NCI-H446 treated with DMSO at 0.1 percent for 48 hours (cell line): ENCODE data around the gene OVCA2.

Experiments used
- DNase-seq: peaks from one replicate; lab custom pipeline; 2025; lab: John Stamatoyannopoulos, UW

OVCA2 gene

DNA sequence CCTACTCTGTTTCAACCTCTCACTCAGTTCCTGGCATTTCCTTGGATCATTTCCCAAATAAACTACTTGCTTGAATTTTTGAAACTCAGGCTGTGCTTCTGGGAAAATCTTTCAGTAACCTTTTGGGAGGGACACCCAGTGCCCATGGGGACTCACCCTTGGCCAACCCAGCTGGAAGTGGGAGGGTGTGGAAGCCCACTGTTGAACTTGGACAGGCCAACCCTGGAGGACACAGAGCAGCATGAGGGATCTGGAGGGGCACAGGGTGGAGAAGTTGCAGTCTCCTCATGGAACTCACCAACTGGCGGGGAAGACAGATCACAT, 27.9 kb upstream of the OVCA2 start:
- DNase-seq, result no peak

DNA sequence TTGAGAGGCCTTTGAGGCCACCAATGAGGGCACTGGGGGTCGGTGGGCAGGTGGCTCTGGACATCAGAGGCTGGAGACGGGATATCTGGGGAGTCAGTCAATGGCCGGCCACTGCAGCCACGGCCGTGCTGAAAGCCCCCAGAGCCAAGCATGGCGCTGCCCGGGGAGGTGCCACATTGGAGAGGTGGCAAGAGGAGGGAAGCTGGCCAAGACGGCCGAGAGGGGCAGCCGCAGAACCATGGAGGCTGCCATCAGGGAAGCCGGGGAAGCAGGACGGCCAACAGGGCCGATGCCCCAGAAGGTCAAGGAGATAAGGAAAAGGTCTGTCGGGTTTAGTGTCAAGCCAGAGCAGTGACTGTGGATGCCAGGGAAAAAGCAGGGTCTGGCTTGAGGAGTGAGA, 26.5 kb upstream of the OVCA2 start:
- no peak for DNase-seq

DNA sequence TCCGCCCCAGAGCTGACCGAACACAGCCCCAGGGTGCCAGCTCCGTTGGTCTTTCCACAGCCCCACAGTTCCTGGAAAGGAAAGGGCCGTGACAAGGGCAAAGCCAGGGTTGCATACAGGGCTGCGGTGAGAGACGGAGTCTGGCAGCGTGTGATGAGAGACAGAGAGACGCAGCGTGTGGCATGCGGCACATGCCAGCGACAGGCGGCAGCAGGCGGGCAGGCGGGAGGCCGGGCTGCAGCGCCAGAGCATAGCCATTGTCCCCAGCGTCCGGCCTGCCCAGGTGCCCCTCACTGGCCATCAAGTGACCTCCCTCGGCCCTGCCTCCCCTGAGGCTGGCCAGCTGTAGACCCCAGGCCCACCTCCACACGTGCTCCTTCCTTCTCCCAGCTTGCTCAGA, 25.3 kb upstream of the OVCA2 start:
- DNase-seq, result no peak

DNA sequence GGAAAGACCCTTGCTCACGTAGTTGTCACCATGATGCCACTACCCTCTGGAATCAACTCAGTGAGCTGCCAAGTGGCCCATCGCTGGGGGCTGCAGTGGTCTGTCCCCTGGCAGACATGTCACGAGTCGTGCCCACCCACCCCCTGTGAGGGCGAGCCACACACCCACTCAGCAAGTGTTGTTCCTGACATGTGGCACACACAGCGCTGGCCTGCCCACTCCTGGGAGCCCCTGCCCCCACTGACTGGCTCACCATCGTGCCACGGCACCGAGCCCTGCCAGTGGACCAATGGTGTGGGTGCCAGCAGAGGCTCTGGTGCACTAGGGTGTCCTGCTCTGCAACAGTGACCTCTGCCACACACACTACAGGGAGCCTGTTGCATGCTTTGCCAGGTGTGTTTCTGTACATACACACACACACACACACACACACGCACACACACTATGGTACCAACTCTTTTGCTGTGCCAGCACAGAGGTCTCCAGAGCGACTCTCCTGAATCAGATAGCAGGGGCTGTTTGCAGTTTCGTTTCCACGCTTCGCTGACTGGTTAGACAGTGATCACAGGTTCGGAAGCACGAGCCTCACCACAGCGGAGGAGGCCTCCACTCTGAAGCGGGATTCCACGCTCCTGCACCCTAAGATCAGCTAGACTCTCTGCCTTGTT, 24.4 kb upstream of the OVCA2 start:
- DNase-seq, result no peak

DNA sequence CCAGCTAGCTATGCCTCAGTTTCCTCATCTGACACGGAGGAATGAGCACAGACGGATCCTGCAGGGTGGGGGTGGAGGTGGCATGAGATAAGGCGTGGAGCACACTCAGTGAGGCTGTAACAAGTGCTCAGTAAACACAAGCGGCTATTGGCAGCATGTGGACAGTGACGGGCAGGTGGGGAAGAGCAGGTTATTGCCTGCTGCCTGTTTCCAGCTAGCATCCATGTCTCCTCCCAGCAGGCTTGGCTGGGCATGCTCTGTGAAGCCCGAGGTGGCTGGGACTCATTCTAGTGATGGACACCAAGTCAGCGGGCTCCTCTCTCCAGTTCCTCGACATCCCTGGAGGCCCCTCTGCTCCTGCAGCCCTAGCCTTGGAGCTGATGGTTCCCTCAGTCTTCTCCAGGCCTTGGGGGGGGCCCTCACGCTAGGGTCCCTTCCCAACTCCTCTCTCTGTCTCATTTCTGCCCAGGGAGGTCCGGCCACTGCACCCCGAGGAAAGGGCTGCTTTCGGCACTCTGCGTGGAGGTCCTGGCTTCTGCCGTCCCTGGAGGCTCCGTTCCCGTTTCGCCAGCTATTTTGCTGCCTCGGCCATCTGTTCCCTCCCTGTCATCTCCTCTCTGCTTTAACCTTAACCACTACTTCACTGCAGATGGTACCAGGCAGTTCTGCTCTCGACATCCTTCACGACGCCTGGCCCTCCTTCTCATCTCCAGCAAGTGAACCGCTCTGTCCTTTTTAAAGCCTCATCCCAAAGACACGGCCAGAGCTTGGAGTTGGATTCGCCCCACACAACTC, 22.9 kb upstream of the OVCA2 start:
- DNase-seq, result no peak

DNA sequence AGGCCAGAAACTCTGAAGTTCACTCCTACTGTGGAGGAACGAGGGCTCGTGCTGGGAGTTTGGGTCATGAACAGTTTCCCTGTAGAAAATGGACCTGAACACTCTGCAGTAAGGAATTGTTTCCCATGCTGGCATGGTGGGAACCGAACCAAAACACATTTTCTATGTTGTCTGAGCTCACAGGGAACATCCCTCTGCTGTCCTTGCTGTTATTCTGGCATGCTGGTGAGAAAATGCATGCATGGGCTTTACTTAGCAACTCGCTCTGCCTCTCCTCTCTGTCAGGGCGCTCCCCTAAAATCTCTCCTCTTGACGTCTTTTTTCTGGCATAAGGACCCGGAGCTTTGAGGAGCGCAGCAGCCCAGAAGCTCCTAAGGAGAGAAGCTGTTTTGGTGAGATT, 22.1 kb upstream of the OVCA2 start:
- no peak for DNase-seq

DNA sequence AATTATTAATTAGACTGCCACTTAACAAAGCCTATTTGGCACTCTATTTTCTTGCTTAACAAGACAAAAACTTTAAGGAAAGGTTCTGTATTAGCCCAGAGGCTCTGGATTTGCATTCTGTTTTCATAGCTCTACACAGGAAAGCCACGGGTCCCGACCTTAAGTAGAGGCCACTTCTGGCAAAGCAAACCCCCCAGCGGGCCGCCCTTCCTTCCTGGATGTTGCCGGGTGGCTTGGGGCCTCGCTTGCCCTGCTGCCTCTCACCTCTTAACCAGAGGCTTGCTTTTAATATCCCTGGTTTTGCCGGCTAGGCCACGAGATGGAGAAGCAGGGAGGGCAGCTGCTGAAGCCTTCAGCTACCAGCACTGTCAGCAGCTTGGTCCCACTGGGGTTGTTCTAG, 21.1 kb upstream of the OVCA2 start:
- DNase-seq, result no peak

DNA sequence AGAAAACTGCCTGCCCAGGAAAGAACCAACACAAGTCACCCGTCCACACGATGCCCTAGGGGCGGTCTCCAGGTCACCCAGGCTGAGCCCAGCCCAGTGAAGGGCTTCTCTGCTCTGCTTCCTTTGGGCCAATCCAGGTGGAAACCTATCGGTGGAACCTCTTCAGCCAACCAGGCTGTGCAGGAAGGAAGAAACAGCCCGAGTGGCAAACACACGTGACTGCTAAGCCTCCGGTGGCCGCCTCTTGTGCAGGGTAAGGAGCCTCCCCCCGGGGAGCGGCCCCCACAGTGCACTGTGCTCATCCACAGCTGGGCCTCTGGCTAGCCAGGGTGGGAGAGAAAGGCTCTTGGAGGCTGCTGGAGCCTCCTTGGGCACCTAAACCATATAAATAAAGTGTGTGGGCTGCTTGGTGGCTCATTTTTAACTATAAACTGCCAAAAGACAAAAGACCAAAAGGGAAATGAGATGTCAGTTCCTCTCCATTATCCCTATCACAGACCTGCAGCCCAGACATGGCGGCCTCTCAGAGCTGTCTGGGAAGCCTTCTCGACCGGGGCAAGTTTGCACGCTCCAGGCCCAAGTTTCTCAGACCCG, 19.1 kb upstream of the OVCA2 start:
- no peak for DNase-seq

DNA sequence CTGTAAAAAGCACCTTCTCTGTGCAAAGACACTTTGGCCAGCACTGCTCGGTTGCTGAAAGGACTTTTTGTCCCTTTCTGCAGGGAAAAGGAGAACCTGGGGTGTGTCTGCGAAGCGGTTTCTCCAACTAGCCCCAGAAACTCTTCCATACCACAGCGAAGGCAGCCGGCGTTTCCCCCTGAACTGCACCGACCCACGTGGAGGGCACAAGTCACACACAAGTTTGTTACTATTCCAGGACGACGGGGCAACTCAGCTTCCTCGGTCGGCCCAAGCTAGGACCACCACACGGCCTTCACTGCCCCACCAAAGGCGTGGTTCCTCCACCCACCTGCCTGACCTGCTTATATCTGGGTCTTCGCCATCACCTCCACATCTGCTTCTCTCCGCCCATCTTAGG, 18.6 kb upstream of the OVCA2 start:
- DNase-seq, result no peak

DNA sequence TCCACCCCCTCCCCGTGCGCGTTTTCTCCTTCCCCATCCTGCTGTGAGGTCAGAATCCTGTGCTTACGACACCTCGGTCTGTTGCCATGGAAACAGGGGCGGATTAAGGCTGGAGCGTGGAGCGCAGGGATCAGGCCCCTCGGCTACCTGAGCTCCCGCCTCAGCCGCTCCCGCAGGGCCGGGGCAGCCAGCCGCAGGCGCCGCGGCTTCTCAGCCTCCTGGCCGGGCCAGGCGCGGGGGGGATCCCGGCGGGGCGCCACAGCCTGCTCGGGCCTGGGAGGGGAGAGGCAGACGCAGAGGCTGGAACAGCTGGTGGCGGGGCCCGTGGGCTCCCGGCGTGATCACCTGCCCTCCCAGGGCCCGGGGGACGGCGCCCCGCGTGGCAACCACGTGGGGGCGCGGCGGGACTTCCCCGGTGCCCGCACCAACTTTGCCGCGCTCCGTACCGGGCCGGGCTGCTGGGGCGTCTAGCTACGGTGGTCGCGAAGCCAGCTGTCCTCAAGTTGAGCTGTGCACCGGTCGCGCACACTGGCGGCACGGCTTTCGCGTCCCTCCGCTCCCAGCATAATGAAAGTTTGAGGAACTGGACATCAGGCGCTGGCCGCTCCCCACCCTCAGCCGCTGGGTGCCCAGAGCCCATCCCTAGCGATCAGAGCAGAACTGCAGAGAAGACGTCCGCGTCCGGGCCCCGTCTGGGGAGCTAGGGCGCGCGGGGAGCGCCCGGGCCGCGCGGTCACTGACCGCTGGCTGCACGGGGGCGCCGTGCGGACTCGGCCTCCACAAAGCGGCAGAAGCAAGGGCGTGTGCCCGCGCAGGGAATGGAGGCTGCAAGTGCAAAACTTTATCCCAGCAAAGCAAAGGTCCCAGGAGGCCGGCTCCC, 17.9 kb upstream of the OVCA2 start:
- no peak for DNase-seq

DNA sequence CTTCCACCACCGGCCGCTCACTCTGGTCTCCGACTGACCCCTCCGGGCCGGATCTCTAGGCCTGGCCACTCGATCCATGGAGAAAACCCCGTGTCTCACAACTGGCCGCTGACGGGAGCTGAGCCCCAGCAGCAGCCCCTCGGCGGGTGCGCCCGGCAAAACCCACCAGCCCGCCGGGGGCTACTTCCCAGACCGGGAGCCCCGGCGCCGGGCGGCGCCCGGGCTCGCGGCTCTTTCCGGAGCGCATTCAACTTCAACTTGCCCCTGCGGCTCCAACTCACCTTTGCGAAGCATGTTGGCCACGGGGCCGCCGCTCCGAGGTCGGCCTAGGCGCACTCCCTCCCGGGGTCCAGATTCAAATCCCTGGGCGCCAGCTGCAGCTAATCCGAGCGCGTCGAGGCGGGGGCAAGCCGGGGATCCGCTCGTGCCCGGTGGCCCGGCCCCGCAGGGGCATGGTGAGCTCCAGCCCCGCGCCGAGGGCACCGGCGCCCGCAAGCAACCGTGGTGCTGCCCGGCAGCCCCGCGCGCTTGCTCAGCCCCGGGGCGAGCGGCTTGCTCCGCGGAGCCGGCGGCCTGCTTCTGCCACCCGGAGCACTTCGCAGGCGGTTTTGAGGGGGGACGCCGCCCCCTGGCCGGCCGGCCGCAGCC, 17.1 kb upstream of the OVCA2 start:
- DNase-seq, result no peak

DNA sequence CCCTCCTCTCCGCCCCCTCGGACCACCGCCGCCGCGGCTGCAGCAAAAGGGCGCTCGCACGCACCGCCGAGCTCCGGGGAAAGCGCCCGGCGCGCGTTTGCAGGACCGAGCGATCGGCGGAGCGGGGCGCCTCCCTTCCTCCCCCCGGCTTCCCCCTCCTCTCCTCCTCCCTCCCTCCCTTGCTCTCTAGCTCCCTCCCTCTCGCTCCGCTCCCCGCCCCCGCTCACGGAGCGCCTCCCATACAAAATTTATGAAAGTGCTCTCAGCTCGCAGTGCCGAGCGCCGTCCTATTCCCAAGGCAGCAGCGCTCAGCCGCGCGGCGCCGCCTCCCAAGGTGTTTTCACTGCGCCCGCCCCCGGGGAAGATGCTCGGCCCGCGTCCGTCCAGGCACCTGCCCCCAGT, 16.6 kb upstream of the OVCA2 start, which contains the start of gene RTN4RL1:
TSS of gene RTN4RL1 (minus strand) at position 115 of the 402 bp plus-strand sequence. CDS start 469 bp downstream, outside the sequence.
- DNase-seq, result no peak

DNA sequence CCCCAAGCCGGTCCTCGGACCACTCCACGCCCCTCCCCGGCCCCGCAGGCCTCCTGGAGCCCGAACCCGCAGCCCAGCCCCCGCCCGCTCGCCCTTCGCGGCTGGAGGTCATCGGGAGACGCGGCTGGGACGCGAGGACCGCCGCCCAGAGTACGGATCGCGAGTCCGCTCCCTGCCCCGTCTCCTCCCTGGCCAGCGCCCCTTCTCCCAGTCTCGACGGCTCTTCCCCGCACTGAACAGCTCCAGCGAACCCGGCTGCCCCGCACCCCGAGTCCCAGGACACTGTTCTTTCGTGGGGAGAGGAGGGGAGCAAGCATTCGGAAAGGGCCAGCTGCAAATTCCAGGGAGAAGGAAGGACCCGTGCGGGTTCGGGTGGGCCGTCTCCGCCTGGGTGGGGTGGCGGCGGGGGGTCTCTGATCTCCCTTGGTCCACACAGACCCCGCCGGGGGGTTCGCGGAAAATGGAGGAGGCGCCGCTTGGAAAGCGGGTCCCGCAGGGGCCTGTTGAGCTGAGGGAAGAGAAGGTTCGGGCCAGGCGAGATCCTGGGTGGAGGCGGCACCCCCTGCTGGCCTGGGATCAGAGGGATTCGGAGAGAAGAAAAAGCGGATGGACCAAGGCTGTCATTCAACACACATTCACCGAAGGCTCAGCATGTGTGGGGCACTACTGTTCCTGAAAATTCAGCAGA, 16.1 kb upstream of the OVCA2 start:
- DNase-seq, result no peak

DNA sequence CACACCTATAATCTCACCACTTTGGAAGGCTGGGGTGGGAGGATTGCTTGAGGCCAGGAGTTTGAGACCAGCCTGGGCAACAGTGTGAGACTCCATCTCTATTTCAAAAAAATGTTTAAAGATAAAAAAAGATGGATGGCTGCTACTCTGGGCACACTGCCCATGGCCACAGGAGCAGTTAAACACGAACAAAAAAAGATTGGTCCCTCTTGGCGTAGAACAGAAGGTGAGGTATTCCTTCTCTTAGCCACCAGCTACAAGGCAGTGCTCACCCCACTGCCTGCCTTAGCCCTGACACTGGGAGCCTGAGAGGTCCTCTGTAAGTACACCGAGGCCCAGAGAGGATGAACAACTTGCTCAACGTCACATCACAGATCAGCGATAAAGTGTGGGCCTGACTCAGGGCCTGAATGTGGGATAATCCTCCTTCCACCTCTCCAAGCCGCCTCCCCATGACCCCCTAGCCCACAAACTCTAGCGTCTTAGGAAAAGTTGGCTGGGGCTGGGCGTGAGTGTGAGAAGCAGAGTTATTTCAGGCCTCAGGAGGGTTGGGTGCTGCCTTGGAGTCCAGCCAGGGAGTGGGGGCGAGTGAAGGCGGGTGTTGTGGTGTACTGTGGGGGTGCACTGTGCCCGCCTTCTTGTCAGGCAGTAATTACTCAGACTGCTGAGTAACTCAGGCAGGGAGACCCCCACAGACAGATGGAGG, 14.1 kb upstream of the OVCA2 start:
- DNase-seq, result no peak

DNA sequence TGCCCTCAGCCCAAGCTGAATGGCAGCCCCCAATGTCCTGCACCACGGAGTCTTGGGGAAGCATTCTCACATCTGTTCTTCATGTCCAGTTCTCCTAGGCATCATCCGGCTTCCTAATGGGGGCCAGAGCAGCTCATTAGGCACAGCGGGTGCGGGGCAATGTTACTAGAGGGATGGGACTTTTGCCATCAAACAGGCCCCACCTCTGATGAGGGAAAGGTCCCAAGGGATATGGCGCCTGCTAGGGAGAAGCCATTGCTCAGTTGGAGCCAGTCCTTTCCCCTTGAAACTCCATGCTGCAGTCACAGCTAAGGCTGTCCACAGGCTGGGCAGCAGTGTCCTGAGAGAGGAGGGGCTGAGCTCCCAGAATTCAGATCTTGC, 13.6 kb upstream of the OVCA2 start:
- DNase-seq, result no peak

DNA sequence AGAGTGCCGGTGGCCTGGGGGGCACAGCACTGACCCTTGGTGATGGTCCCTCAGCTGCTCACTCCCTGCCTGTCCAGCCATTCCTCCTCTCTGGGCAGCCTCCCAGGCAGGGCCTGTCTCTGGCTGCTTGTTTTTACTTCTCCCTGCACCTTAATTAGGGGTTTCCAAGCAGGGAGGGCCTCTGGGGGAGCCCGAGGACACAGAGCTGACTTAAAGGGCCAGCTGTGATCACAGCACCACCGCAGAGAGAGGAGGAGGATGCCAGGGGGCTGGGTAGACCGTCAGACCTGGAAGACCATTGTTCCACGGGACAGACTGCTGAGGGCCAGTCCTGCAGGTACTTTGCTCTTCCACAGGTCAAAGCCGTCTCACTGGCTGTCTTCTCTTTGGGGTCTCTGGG, 13.1 kb upstream of the OVCA2 start:
- no peak for DNase-seq

DNA sequence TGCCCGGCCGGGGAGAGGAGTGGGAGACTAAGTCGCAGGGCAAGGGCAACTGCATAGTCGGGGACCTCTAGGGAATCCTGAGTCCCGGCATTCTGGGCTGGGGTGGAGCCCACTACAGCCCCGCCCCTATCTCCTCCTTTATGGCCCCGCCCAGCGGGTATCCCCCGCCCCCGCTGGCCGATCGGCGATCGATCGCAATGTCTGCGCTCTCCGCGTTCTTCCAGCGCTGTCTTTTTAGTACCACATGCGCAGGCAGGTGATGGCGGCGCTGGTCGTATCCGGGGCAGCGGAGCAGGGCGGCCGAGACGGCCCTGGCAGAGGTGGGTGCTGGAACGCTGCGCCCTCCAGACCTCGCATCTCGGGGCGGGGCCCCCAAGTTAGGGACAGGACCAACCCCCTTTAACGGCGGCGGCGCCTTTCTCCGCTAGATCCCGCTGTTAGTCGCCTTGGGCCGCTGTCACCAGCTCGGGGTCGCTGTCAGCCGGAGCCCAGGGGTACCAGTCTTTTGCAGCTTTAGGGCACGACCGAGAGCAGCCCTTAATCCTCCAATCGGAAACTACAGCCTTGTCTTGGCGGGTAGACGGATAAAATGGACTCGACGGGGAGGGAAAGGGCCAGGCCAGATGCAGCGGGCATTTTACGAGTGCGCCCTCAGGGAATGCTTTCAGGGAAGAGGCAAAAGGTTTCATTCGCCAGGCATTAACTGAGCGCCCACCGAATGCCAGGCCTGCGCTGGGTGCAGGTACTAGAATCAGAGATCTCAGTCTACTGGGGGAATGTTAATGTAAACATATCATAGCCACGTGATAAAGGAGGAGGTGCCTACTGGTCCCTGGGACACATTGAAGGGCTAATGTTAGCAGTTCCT, 11.7 kb upstream of the OVCA2 start, which contains the start of gene DPH1:
TSS of gene DPH1 (plus strand) at position 243 of the 868 bp plus-strand sequence. CDS start at position 260, 17 bp downstream.
- DNase-seq, result peak; percentile 63

DNA sequence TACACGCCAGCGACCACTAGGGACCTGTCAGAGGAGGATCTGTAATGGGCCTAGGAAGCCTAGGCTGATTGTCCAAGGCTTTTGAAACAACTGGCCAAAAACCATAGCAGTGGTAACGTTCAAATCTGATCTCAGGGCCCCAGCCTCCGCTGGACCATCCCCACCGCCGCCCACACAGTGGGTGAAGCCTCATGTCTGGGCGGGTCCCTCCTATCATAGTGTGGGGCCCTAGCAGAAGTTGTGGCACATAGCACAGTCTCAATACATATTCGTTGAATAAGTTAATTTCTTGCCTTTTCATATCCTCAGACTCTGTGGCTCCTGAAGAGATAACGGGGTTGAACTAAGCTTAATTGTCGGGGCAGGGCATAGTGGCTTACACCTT, 11.1 kb upstream of the OVCA2 start:
- no peak for DNase-seq

DNA sequence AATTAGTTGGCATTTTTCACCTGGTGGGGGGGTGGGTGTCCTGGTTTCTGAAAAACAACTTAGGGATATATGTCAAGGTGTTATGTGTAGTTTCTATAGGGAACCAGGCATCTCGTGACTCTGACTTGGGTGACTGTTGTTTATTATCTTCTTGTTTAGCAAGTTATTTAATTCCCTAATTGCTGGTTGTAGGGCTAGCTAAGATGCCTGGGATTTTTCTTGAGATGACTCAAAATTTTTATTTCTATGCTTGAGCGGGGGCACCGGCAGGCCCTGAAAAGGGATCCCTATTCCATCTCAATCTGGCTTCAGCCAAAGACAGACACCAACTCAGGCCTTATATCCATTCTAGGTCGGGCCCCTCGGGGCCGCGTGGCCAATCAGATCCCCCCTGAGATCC, 8.7 kb upstream of the OVCA2 start:
- DNase-seq, result no peak

DNA sequence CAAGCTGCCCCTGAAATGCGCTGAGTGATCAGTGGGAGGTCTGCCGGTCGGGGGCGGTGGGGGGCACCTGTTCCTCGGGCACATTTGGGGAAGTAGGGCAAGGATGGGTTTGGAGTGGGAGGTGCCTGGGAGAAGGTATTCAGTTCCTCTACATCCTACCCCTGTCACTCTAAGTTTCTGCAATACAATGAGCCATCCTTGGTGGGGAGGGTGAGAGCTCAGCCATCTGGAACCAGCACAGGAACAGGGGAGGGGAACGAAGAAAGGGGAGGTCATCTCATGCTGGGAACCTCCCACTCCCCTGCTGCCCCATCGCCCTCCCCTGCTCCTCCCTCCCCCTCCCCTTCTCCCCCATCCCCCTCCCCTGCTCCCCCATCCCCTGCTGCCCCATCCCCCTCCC, 7.7 kb upstream of the OVCA2 start:
- no peak for DNase-seq
